GM21619 (cell line): ENCODE results near the gene DNAJB6.
"Not testable (repeated sequence)": the region's sequence is repeated elsewhere in the genome, so short reads cannot be mapped to it uniquely, and the experiment has no call there.

ENCODE experiments used
- ATAC-seq: cut with Tn5 transposase; IDR thresholded peaks from one replicate; pipeline ENCODE4 v1.9.1; 2021; ENCODE audit not compliant: unreplicated experiment

The DNAJB6 gene

DNA sequence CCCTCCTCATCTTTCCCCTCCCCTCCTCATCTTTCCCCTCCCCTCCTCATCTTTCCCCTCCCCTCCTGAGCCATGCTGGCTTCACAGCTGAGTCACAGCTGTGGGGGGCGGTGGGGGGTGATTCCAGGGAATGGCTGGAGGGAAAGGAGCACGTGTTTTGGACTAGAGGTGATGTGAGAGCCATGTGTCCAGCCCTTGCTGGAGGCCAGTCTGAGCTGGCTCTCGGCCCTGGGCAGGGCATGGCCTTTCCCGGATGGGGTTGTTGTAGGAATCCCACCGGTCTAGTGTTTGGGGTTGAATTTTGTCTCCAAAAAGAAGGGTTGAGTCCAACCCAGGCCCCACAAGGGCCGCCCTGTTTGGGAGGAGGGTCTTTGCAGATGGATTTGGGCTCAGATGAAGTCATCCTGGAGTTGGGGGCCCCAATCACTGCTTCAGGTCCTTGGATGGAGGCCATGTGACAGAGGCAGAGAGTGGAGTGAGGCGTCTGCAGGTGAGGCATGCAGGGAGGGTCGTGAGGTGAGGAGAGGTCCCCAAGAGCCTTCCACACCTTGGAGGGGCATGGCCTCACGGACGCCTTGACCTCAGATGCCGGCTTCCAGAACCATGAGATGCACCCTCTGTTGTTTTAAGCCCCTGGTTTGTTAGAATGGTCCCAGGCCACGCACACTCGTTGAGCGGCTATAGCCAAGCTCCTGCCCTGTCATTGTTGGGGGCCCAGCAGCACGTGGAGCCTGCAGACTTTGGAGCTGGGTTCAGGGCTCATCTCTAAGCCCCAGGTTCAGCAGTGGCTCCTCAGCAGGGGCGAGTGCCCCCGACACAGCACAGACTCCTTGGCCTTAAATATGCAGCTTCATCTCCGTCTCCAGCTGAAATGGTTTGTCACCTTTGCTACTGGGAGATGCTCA, 101.6 kb downstream of the DNAJB6 start:
- no peak for ATAC-seq

DNA sequence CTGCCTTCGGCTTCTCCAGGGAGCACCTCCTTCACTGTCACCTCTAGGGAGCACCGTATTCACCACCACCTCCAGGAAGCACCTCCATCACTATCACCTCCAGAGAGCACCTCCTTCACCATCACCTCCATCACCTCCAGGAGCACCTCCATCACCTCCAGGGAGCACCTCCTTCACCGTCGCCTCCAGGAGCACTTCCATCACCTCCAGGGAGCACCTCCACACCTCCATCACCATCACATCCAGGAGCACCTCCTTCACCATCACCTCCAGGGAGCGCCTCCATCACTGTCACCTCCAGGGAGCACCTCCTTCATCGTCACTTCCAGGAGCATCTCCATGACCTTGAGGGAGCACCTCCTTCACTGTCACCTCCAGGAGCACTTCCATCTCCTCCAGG, 102.3 kb downstream of the DNAJB6 start:
- no peak for ATAC-seq

DNA sequence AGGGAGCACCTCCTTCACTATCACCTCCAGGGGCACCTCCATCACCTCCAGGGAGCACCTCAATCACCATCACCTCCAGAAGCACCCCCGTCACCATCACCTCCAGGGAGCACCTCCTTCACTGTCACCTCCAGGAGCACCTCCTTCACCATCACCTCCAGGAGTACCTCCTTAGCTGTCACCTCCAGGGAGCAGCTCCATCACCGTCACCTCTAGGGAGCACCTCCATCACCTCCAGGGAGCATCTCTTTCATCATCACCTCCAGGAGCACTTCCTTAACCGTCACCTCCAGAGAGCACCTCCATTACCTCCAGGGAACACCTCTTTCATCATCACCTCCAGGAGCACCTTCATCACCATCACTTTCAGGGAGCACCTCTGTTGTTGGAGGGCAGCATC, 103.0 kb downstream of the DNAJB6 start:
- no peak for ATAC-seq

DNA sequence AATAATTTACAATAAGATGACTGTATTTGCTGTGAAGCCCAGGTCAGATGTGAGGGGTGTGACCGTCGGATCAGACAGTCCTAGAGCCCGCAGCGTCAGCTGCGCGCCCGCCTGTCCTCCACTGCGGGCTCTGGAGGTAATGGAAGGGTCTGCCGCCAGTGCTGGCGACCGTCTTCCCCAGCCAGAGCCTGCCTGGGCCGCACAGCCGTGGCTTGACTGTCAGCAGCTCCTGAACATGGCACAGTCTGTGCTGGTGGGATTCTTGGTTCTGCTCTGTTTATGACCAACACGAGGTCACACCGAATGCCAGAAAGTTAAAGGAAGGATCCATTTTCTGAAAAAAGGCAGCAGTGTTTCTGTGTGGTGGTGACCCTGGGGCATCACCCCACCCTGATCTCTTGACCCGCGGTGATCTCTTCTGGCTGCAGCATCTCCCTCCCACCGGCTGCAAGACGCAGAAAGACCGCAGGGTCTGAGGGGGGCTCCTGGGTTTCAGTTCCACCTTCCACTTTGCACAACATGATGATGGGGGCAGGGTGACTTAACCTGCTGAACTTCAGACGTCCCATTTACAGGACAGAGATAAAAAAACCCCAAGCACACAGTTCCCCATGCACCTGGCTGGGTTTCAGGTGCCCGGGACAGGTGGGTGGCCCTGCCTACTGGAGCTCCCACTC, 103.7 kb downstream of the DNAJB6 start:
- no peak for ATAC-seq

DNA sequence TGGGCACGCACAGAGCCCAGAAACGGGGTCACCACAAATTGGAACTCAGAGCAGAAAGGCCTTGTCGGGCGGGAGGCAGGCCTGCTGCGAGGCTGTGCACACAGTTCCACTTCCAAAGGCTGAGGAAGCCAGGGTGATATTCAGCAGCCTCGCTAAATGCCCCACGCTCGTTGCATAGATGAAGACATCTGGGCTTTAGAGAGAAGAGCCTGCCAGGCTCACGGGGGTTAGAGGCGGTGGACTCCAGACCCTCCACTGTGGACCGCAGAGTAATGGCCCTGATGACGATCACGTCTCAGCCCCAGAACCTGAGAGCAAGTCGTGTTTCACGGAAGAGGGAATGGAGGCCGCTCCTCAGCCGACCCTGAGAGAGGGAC, 104.2 kb downstream of the DNAJB6 start:
- no peak for ATAC-seq

DNA sequence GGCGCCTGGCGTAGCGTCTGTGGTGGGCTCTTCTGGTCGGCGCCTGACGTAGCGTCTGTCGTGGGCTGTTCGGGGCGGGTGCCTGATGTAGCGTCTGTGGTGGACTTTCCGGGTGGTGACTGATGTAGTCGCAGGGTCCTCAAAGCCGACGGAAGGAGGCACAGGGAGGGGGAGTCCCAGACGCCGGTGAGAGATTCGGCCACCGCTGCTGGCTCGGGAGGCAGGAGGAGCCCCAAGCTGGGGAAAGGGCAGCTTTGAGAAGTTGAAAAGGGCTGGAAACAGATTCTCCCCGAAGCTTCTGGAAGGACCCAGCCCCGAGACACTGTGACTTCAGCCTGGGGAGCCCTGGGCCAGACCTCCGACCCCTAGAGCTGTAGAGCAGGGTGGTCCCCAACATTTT, 105.7 kb downstream of the DNAJB6 start:
- no peak for ATAC-seq

DNA sequence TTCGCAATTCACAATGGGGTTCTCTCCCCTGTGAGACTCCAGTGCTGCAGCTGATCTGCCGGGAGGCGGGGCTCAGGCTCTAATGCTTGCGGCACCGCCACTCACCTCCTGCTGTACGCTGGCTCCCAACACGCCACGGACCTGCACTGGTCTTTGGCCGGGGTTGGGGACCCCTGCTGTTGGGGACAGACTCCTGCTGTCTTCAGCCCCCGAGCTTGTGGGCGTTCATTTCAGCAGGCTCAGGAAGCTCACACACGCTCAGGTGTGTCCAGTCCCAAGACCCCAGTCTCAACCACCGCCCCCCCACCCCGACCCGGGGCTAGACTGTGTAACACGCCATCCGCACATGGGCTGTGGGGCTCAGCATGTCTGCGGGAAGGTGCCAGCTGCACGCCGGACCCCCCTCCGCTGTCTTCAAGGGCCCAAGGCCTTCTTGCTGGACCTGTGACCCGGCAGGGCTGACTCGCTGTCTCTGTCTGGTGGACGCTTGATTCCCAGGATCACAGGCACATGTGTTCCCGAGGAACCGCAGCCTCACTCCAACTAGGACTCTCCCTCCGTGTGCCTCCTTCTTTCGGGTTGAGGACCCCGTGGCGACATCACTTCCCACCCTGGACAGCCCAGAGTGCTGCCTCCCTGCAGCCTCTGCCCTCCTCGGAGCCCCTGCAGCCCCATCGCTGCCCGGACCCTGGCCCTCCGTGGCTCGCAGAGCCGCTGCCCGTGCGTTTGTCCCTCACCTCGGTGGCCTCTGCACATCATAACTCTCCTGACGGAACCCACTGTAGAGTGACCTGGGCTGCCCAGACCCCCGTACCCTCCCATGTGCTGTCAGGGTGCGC, 106.4 kb downstream of the DNAJB6 start:
- ATAC-seq: no peak

DNA sequence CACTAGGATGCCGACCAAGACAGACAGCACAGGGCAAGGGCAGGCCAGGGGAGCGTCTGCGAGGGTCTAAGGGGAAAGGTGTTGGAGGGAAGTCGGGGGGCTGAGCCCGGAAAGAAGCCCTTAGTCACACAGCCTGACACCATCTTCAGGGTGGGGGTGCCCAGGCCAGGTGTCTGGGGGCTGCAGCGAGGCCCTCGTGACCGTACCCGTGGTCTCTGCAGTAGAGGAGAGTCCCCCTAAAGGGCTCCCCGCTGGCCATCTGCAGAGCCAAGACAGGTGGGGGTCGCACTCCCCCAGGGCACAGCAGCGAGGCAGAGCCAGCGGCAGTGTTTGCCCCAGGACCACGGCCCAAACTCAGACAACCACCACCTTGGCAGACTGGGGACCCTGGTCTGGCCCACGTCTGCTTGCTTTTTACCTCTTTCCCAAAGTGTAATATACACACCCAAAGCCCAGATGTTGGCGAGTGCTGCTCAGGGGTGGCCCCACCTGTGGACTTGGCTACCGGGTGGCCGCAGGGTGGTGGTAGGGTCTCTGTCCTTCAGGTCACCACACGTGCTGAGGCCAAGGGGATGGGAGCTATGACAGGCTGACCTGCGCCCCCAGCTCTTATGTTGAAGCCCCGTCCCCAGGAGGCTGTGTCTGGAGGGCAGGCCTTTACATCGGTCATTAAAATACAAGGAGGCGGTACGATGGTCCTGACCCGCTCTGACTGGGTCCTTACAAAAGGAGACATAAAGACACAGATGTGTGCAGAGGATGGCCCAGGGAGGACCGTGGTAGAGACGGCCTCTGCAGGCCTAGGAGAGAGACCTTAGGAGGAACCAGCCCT, 107.4 kb downstream of the DNAJB6 start:
- ATAC-seq: no peak

DNA sequence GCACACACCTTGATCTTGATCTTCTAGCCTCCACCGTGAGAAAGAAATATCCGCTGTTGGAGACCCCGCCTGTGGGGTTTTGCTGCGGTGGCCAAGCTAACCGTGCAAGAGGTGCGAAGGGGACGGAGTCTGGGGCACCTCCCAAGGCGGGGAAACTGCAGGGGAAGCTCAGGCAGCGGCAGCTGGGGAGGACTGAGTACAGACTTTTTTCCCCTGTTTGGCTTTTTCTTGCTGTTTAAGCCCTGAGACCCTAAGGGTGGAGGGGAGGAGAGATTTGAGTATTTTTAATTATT, 108.0 kb downstream of the DNAJB6 start:
- ATAC-seq: no peak

DNA sequence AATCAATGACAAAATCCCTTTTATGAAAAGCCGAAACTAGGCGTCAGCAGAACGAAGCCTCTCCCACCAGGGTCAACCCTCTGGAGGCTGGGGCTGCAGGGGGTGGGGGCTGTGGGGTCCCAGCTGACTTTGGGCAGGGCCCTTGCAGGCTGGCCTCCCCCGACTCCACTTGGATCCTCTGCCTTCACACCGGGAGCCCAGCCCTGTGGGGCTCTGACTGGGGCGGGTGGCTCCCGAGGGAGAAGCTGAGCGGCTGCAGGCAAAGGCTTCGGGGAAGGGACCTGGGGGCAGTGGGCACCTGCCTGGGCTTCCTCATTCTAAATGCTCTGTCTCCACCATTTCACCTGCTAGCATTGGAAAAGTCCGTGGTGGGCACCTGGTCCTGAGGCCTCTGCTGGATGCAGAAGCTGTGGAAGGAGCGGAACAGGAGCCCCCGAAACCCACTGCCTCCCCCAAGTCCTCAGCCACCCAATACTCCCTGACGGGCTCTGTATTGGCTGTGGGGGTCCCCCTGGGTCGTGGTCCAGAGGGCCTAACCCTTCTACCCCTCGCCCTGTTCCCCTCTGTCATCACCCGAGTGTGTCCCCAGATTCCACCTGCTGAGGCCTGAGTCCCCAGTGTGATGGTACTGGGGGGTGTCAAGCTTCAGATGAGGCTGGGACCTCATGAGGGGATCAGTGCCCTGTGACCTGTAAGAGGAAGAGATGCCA, 108.6 kb downstream of the DNAJB6 start:
- no peak for ATAC-seq

DNA sequence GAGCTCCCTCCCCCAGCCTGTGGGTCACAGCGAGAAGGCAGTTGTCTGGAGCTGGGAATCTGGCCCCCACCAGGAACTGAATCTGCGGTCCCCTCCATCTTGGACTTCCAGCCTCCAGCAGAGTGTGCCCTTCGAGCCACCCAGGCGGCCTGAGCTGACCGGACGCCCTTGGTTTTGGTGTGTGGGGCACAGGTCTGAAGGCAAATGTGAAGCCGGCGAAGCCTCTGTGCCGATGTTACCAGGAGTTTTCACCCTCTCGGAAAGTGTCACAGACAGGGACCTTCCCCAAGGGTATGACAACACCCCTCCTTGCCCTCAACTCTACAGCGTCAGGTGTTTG, 109.1 kb downstream of the DNAJB6 start:
- no peak for ATAC-seq

DNA sequence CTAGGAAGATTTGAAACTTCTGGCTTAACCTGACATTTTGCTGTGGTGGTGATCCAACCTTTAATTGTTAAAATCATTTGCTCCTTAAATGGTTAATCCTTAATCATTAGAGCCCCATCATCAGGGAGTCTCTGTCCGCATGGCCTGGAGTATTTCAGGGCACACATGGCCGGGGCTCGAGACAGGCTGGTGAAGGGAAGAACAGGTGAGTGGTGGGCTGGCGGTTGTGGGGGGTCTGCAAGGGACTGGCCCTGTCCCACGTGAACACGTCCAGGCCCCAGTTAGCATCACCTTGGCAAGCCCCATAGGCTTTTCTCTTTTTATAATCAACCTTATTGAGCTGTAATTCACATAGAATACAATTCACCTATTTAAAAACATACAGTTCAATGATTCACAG, 109.5 kb downstream of the DNAJB6 start:
- no peak for ATAC-seq

DNA sequence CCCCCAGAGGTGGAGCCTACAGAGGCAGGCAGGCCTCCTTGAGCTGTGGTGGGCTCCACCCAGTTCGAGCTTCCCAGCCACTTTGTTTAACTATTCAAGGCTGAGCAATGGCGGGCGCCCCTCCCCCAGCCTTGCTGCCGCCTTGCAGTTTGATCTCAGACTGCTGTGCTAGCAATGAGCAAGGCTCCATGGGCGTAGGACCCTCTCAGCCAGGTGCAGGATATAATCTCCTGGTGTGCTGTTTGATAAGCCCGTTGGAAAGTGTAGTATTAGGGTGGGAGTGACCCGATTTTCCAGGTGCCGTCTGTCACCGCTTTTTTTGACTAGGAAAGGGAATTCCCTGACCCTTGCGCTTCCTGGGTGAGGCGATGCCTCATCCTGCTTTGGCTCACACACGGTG, 117.2 kb downstream of the DNAJB6 start:
- not testable (repeated sequence) for ATAC-seq

DNA sequence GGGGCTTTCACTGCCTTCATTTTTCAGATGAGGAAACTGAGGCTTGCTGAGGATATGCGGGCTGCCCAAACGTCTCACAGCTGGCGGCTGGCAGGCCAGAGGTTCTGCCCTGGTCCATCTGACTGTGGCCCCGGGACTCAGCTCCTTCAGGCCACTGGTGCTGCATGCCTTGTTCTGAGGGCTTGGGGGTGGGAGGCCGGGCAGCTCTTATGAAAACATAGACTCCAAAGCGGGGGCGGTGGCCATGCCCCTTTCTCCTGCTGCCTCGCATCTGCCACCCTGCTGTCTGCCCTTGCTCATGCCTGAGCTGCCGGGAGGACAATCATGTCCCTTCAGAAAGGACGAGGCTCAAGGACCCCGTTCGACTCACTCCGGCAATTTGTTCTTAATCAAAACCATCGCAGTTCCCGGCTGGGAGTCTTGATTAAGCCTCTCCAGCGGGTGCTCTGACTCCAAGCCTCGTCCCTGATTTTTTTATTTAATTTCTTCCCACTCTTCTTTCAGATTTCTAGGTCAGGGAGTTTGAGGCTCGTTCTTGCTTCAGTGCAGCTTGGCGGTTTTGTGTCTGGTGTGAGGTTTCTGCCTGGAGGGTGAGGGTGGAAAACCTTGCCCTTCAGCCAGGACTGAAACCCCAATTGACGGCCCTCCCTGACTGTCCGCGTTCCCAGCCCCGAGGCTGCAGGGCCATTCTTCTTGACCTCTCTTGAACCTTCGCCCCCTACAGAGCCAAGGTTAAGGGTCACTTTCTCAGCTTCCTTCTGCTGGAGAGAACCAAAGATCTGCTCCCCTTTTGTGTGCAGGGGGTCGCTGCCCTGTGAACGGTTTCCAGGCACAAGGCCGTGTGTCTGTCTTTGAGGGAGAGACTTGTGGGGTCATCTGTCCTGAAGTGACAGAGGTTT, 120.8 kb downstream of the DNAJB6 start:
- no peak for ATAC-seq

DNA sequence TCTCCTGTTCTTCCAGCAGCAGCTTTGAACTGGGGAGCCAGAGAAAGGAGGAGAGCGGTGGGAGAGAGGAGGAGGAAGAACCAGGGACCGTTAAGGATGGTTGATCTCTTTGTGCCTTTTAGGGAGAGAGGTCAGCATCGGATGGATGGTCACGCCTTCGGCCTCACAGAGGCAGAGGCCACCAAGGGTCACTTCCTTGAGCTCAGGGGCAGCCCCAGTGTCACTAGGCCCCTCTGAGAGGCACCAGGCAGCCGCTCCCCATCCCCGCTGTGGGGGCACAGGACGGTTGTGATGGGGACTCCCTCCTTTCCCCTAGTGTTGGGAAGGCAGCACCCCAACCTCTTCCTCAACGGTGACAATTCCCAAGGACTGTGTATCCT, 121.4 kb downstream of the DNAJB6 start:
- ATAC-seq: no peak

DNA sequence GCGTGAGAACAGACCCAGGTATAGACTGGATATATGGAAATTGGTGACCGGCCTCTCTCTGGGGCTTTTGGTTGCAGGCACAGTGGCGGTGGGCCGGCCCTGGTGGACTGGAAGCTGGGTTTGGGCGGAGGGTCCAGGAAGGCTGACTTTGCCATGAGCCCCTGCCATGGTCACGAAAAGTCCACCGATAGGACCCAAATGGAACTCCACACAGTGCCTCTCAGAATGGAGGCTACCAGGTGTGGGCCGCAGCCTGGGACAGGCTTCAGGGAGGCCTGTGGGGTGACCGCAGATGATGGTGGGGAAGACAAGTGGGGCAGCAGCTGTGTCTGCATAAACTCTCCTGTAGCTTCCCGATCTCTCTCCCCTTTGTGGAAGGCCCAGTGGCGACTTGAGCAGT, 123.2 kb downstream of the DNAJB6 start:
- ATAC-seq: no peak

DNA sequence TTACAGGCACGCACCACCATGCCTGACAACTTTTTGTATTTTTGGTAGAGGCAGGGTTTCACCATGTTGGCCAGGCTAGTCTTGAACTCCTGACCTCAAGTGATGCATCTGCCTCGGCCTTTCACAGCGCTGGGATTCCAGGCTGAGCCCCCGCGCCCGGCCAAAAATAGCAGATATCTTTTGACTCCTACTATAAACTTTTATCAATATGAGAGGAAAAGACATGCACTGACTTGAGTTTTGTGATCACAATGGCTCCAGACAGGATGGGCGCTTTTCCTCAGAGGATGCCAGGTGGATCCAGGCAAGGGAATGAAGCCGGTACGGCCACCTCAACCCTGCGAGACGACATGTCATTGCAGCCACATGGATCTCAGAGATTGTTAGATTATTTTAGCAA, 123.9 kb downstream of the DNAJB6 start:
- ATAC-seq: no peak

DNA sequence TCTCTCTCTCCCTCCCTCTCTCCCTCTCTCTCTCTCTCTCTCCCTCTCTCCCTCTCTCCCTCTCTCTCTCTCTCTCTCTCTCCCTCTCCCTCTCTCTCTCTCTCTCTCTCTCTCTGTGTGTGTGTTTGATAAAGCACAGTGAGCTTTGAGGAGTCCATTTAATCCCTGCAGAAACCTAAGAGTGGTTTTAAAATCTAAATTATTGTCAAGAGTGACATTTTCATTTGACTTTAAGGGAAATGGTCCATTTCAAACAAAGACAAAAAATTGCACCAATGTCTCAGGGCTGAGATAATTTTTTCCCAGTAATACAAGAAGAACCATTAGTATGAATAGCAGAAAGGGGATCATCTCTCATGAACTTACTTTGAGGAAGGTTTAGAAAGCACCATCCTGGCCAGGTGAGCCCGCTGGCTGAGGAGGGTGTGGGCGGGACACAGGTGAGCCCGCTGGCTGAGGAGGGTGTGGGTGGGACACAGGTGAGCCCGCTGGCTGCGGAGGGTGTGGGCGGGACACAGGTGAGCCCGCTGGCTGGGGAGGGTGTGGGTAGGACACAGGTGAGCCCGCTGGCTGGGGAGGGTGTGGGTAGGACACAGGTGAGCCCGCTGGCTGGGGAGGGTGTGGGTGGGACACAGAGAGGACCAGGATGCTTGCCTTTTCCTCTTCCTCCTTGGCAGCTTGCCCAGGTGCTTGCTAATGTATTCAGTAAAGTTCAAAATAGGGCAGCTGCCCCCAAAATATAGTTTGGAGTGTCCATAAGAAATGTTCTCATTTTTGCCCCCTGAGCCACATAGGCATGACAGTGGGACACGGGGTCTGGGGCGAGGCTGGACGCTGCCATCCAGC, 125.0 kb downstream of the DNAJB6 start:
- no peak for ATAC-seq

DNA sequence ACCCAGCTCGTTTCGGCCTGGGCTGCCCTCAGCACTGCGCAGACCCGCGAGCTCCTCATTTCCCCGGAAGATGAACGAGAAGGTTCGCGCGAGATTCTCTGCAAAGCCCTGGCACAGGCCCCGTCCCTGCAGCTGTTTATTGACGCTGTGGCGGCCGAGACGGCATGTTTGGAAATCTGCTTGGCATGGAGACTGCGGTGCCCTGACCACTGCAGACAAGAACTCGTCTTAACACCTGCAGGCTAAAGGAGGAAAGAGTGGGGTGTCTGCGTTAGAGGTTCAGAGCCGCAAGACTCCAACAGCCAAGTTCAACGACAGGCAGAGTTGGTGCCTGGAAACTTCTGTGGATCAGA, 125.6 kb downstream of the DNAJB6 start:
- ATAC-seq: no peak
